Choroid plexus epithelial cell (primary cell): Measurements from ENCODE around the gene SERPINA10.
"Not testable (repeated sequence)": the region's sequence is repeated elsewhere in the genome, so short reads cannot be mapped to it uniquely, and the experiment has no call there.

Experiments
- DNase-seq: peaks from one replicate; pipeline ENCODE4 v3.0.0-alpha.2; 2010; ENCODE audit warnings: low read depth
- H3K4me3 ChIP-seq: 2 replicates; pipeline ENCODE4 v1.5.1; 2011; ENCODE audit warnings: low read depth, mild to moderate bottlenecking, control low read depth, low read length, moderate library complexity
- TF ChIP-seq, protein P1 (sequence below): conservative IDR thresholded peaks from 2 replicates; pipeline ENCODE4 v1.5.1; 2011; ENCODE audit warnings: low read depth, mild to moderate bottlenecking, control low read depth, inconsistent platforms, low read length, moderate library complexity

The SERPINA10 gene

DNA sequence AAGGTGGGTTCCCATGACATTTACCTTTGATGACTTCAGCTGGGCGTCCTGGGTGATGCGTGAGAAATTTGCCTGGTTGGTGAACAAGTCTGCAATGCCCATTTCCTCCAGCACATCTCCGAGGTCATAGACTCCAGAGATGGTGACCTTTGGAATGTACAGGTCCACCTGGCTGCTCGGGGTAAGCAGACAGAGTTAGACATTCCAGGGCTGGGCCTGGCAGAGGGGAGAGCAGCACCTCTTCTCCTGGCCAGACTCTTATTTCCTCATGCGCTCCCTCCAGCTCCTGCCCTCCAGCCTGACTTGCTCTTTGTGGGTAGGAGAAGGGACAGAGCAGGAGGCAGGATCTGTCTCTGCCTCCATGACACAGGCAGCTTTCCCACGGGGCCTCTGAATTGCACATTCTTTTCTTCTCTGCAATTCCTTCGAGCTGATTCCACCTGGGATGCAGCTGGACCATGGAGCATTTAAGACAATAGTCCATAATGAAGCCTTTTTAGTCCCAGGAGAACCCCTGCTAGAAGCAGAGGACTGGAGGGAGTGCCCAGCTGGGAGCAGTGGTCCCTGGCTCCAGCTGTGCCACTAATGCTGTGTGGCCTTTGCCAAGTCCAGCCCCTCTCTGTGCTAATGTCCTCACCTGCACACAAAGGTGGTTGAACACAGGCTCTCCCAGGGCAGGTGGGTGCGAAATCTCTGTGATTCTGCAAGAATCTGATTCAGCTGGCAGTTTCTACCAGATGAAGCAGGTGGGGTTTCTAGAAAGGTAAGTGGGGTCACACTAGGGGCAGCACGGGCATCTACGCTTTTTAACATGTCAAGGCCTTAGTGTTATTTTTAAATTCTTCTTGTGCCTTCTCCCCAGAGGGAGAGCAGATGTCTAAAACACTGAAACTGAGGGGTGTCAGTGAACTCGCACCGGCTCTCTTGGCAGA lies 13.2 kb upstream of the SERPINA10 start:
- no peak for DNase-seq

DNA sequence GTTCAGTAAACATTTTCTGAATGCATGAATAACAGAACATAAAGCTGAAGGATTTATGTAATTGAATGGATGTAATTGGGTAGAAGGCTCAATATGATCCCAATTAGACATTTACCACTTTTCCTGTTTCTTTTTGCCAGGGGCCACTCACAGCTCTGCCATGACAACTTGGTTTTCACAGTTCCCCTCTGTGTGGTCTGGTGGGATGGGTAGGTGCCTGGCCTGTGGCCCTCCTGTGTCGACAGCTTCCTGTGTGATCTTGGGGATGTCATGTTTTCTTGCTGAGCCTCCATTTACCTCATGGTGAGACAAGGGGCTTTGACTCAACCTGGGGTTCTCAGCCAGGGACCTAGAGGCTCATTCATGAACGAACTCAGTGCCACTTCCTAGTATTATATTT lies 12.6 kb upstream of the SERPINA10 start:
- DNase-seq = no peak
- TF ChIP-seq, protein P1, sequence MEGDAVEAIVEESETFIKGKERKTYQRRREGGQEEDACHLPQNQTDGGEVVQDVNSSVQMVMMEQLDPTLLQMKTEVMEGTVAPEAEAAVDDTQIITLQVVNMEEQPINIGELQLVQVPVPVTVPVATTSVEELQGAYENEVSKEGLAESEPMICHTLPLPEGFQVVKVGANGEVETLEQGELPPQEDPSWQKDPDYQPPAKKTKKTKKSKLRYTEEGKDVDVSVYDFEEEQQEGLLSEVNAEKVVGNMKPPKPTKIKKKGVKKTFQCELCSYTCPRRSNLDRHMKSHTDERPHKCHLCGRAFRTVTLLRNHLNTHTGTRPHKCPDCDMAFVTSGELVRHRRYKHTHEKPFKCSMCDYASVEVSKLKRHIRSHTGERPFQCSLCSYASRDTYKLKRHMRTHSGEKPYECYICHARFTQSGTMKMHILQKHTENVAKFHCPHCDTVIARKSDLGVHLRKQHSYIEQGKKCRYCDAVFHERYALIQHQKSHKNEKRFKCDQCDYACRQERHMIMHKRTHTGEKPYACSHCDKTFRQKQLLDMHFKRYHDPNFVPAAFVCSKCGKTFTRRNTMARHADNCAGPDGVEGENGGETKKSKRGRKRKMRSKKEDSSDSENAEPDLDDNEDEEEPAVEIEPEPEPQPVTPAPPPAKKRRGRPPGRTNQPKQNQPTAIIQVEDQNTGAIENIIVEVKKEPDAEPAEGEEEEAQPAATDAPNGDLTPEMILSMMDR = no peak
- no peak overlapping the region for H3K4me3 ChIP-seq

More for the DNA sequence above, 13.2 kb upstream of the SERPINA10 start:
- TF ChIP-seq, protein P1 = no peak
- no peak overlapping the region for H3K4me3 ChIP-seq

DNA sequence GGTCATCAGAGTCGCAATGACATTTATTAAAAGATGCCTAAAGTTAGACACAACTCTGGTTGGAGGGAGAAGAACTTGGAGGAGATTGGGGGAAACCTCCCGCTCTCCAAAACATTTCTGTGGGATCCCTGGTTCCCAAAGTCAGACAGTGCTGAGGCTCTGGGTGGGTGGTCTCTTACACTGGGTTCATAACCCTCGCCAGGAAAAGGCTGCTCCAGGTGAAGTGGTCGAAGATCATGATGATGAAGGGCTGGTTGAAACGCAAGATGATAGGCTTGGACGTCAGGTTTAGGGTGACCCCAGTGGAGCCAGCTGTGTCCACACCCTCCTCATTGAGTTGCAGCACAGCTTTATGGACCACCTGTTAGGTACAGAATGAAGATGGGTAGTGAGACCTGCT lies 11.2 kb upstream of the SERPINA10 start:
- TF ChIP-seq, protein P1 = no peak
- DNase-seq = no peak
- H3K4me3 ChIP-seq = no peak overlapping the region

DNA sequence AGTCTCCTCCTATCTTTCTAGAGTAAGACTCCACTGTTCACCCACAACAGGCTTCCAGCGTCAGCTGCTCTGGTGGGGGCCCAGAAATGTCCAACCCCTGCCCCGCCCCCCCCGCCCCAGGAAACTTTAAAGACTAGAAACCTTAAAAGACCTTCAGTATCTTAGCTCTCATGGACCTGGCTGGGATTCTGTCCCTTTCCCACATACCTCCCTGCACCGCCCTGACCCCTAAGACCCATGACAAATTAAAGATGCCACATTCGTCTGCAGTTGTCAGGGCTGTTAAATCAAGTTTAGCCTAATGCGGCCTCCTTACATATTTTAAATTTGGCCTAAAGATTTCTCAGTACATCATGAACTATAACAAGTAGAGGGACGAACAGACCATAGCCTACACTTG lies 10.0 kb upstream of the SERPINA10 start:
- no peak for DNase-seq
- H3K4me3 ChIP-seq = no peak overlapping the region
- TF ChIP-seq, protein P1 = no peak

DNA sequence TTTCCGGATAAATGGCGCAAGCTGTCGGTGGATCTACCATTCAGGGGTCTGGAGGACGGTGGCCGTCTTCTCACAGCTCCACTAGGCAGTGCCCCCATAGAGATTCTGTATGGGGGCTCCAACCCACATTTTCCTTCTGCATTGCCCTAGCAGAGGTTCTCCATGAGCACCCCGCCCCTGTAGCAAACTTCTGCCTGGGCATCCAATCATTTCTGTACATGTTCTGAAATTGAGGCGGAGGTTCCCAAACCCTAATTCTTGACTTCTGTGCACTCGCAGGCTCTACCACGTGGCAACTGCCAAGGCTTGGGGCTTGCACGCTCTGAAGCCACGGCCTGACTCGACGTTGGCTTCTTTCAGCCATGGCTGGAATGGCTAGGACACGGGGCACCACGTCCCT lies 5.1 kb upstream of the SERPINA10 start:
- TF ChIP-seq, protein P1 = no peak
- no peak for DNase-seq
- H3K4me3 ChIP-seq = no peak overlapping the region

DNA sequence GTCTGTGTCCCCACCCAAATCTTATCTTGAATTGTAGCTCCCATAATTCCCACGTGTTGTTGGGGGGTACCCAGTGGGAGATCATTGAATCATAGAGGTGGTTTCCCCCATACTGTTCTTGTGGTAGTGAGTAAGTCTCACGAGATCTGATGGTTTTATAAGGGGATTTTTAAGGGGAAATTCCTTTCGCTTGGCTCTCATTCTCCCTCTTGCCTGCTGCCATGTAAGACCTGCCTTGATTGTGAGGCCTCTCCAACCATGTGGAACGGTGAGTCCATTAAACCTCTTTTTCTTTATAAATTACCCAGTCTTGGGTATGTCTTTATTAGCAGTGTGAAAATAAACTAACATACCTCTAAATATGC lies 3.1 kb upstream of the SERPINA10 start:
- not testable (repeated sequence) for H3K4me3 ChIP-seq, DNase-seq

DNA sequence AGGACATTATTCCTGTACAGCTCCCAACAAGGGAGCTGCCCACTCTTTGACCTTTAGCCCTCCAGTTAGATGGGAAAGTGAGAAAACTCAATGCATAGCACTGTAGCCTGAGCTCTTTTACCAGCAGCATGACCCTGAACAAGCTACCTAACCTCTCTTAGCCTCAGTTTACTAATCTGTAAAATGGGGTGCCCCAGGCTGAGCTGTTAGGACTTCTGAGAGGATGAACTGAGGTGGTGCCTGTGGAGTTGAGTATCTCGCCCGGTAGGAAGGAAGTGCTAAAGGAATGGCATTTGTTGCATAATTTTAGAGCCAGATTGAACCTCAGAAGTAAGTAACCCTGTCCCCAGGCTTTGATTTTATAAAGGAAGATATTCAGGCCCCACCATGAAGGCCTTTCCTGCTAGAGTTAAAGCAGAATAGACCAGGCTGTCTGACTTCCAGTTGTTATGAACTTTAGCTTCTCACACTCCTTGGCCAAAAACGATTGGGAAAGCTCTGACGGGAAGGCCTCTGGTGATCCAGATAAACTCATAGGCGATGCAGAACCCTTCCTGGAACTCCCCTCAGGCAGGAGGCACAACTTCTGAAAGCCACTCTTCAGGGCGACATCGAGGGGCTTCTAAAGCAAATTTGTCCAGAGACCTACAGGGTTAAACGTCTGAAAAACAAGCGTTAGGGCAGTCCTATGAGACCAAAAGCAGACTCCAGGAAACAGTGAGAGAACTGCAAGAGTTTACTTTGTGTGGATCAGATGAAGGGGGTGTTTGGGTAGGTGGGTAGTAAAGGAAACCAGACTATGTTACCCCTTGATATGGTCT lies 2.5 kb upstream of the SERPINA10 start:
- no peak overlapping the region for H3K4me3 ChIP-seq
- TF ChIP-seq, protein P1 = no peak
- DNase-seq = no peak
